ENCODE results near the gene TRERF1. TPM values are rescaled to one million over a fixed set of nuclear protein-coding genes. Genes with fewer than 3 reads are reported as not detected.
"Not testable (repeated sequence)": the region's sequence is repeated elsewhere in the genome, so short reads cannot be mapped to it uniquely, and the experiment has no call there.

The TRERF1 gene
- polyA plus RNA-seq, 3 donors = 14.1 to 18.3 (median 15.8) TPM

GRCh38 chr6:42450477-42451332 is 1.0 kb downstream of the TRERF1 start:
- no peak for DNase-seq

- DNase-seq = no peak
These were observed 1.7 kb downstream of the TRERF1 start for GRCh38 chr6:42449917-42450476.

GRCh38 chr6:42448927-42449659 is 2.6 kb downstream of the TRERF1 start:
- no peak for DNase-seq

GRCh38 chr6:42448391-42448790 is 3.3 kb downstream of the TRERF1 start:
- no peak for DNase-seq

GRCh38 chr6:42446996-42447395 is 4.7 kb downstream of the TRERF1 start:
- no peak for DNase-seq

GRCh38 chr6:42446370-42446769 is 5.4 kb downstream of the TRERF1 start:
- DNase-seq = no peak

- DNase-seq = not testable (repeated sequence)
These were observed 5.8 kb downstream of the TRERF1 start for GRCh38 chr6:42445955-42446354.

- DNase-seq = no peak
These were observed 8.2 kb downstream of the TRERF1 start for GRCh38 chr6:42443312-42444060.

GRCh38 chr6:42441697-42442081 is 10.0 kb downstream of the TRERF1 start:
- DNase-seq = no peak

GRCh38 chr6:42440778-42441696 is 10.7 kb downstream of the TRERF1 start:
- DNase-seq = peak; percentile 81

GRCh38 chr6:42440027-42440426 is 11.7 kb downstream of the TRERF1 start:
- no peak for DNase-seq

GRCh38 chr6:42436825-42437224 is 14.9 kb downstream of the TRERF1 start:
- no peak for DNase-seq

- no peak for DNase-seq
These were observed 17.5 kb downstream of the TRERF1 start for GRCh38 chr6:42434237-42434636.

- no peak for DNase-seq
These were observed 18.3 kb downstream of the TRERF1 start for GRCh38 chr6:42433409-42433808.

- no peak for DNase-seq
These were observed 19.8 kb downstream of the TRERF1 start for GRCh38 chr6:42431877-42432276.

- DNase-seq = no peak
These were observed 20.4 kb downstream of the TRERF1 start for GRCh38 chr6:42431356-42431755.

GRCh38 chr6:42429836-42430235 is 21.9 kb downstream of the TRERF1 start:
- DNase-seq = no peak

GRCh38 chr6:42429042-42429585 is 22.6 kb downstream of the TRERF1 start:
- DNase-seq = no peak

- DNase-seq = no peak
These were observed 23.2 kb downstream of the TRERF1 start for GRCh38 chr6:42428326-42429041.

- DNase-seq = no peak
These were observed 23.9 kb downstream of the TRERF1 start for GRCh38 chr6:42427871-42428270.

Data from renal pelvis (tissue), 4 donors.